Esophagus squamous epithelium (tissue), 5 donors: Measurements from ENCODE around the gene CD247. TPM values are rescaled to one million over a fixed set of nuclear protein-coding genes. Genes with fewer than 3 reads are reported as not detected.

Source experiments
- DNase-seq: peaks from one replicate; lab custom pipeline; 2025; lab: John Stamatoyannopoulos, UW
- H3K27ac ChIP-seq, 4 donors: fragments of 200-600 bp; sonication (generic); one replicate each; pipeline ENCODE4 v1.5.1; 2016 to 2019; ENCODE audit warnings: mild to moderate bottlenecking in 1 of 4
- H3K27me3 ChIP-seq, 4 donors: fragments of 200-600 bp; sonication (generic); 1 replicate in 3 of 4; 2 replicates in 1 of 4; pipeline versions ENCODE4 v1.5.1 to v1.6.0; 2017 to 2021; ENCODE audit warnings: antibody characterized with exemption in 1 of 4
- H3K36me3 ChIP-seq, 3 donors: fragments of 200-600 bp; sonication (generic); one replicate each; pipeline ENCODE4 v1.5.1; 2016 to 2019
- H3K4me1 ChIP-seq, 3 donors: fragments of 200-600 bp; sonication (generic); one replicate each; pipeline ENCODE4 v1.5.1; 2017 to 2019
- H3K4me3 ChIP-seq, 4 donors: fragments of 200-600 bp; sonication (generic); 1 replicate in 3 of 4; 2 replicates in 1 of 4; pipeline ENCODE4 v1.5.1; 2016 to 2019; ENCODE audit warnings: mild to moderate bottlenecking in 2 of 4, moderate library complexity in 1 of 4
- H3K9me3 ChIP-seq, 3 donors: fragments of 200-600 bp; sonication (generic); one replicate each; pipeline ENCODE4 v1.5.1; 2016 to 2019
- POLR2A ChIP-seq, 4 donors: fragments of 450-650 bp; IDR thresholded peaks; one replicate each; pipeline ENCODE4 v1.6.1; 2017; ENCODE audit warnings: antibody characterized with exemption in 4 of 4, mild to moderate bottlenecking in 4 of 4, moderate library complexity in 3 of 4
- WGBS, 2 donors: methylation state at CpG; one replicate each; pipeline ENCODE4 v1.1.5; 2018; 5-methylcytosine and 5-hydroxymethylcytosine counted together
- intact Hi-C: fragments of 100-400 bp; cut with DNase I; formaldehyde crosslinking; loops from one replicate; pipeline ENCODE4 v1.15.0; 2022
- total RNA-seq, 4 donors: library from RNA; depleted of rRNA; stranded (reverse); fragments of >200 nt; gene quantifications; one replicate each; pipeline ENCODE4 v1.1.0, GENCODE V29; 2016
- TF ChIP-seq, protein P1 (sequence below), 6 experiments: fragments of 450-650 bp in 4 of 6; fragments of 200-600 bp in 2 of 6; sonication (generic) in 2 of 6; IDR thresholded peaks; one replicate each; pipeline ENCODE4 v1.5.1; 2016 to 2019; ENCODE audit warnings: antibody characterized with exemption in 6 of 6, mild to moderate bottlenecking in 4 of 6, moderate library complexity in 4 of 6
- donor health status: DM: yes; HTN: yes; CAD: no.

The CD247 gene
- total RNA-seq, 4 donors from 2014 or later: 0.68 to 3.5 (median 3.1) TPM

- TF ChIP-seq, protein P1, sequence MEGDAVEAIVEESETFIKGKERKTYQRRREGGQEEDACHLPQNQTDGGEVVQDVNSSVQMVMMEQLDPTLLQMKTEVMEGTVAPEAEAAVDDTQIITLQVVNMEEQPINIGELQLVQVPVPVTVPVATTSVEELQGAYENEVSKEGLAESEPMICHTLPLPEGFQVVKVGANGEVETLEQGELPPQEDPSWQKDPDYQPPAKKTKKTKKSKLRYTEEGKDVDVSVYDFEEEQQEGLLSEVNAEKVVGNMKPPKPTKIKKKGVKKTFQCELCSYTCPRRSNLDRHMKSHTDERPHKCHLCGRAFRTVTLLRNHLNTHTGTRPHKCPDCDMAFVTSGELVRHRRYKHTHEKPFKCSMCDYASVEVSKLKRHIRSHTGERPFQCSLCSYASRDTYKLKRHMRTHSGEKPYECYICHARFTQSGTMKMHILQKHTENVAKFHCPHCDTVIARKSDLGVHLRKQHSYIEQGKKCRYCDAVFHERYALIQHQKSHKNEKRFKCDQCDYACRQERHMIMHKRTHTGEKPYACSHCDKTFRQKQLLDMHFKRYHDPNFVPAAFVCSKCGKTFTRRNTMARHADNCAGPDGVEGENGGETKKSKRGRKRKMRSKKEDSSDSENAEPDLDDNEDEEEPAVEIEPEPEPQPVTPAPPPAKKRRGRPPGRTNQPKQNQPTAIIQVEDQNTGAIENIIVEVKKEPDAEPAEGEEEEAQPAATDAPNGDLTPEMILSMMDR (IDR thresholded peaks at IDR 0.05): no peak
- TF ChIP-seq POLR2A (IDR thresholded peaks at IDR 0.05): no peak
- DNase-seq: no peak
- Histone ChIP-seq H3K9me3 (no peaks in the 10 kb centered on the region), H3K27ac (no peak overlapping the region), H3K4me1 (no peaks in the 10 kb centered on the region), H3K36me3 (no peaks in the 10 kb centered on the region), H3K27me3 (peaks cover 0 to 9% (median 0%) of the 10 kb centered on the region in 4 donors), H3K4me3 (no peak overlapping the region)
- WGBS, 2 donors: 41 to 61% methylated on average over 7 of the region's 7 CpGs
- intact Hi-C loops: no loop called here
These were observed 6.2 kb downstream of the CD247 start for GRCh38 chr1:167512046-167512654.

- Histone ChIP-seq H3K4me3 (no peak overlapping the region), H3K27me3 (peaks cover 0 to 9% (median 0%) of the 10 kb centered on the region in 4 donors), H3K27ac (no peak overlapping the region), H3K9me3 (no peaks in the 10 kb centered on the region), H3K4me1 (no peaks in the 10 kb centered on the region), H3K36me3 (no peaks in the 10 kb centered on the region)
- 81 to 87% methylated on average over 11 of the region's 11 CpGs for WGBS, 2 donors
- no peak for DNase-seq
- intact Hi-C loops: no loop called here
- TF ChIP-seq, protein P1 (IDR thresholded peaks at IDR 0.05): no peak
- TF ChIP-seq POLR2A (IDR thresholded peaks at IDR 0.05): no peak
These were observed 6.8 kb downstream of the CD247 start for GRCh38 chr1:167511374-167511986.

DNA sequence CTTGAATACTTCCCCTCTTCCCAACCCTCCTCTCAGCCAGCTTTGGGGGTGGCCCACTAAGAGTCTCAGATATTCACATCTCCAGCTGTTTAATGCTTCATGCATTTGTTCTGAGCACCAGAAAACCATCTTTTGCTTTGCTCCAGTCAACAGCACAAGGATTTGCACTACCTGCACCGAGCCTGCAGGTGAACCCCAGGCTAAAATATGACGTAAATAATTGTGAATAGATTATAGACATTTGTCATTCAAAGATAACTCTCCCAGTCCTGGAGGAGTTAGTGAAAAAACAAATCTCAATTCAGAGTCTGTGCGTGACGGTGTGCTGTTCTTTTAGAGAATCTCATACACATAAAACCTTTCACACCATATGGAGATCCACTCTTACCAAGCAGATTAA, 7.4 kb downstream of the CD247 start:
- no peak for DNase-seq
- no peak for TF ChIP-seq POLR2A (IDR thresholded peaks at IDR 0.05)
- TF ChIP-seq, protein P1 (IDR thresholded peaks at IDR 0.05): no peak
- no peaks in the 10 kb centered on the region for H3K4me1 ChIP-seq
- WGBS, 2 donors: 67 to 71% methylated on average over 4 of the region's 4 CpGs
- peaks cover 0 to 8% (median 0%) of the 10 kb centered on the region in 4 donors for H3K27me3 ChIP-seq
- no peaks in the 10 kb centered on the region for H3K36me3 ChIP-seq
- H3K27ac ChIP-seq: no peak overlapping the region
- intact Hi-C loops: no loop called here
- no peaks in the 10 kb centered on the region for H3K9me3 ChIP-seq
- no peak overlapping the region for H3K4me3 ChIP-seq

- intact Hi-C loops: no loop called here
- no peaks in the 10 kb centered on the region for H3K36me3 ChIP-seq
- WGBS, 2 donors: 40 to 66% methylated on average over 1 to 3 of the region's 3 CpGs
- no peak for TF ChIP-seq POLR2A (IDR thresholded peaks at IDR 0.05)
- TF ChIP-seq, protein P1 (IDR thresholded peaks at IDR 0.05): no peak
- no peaks in the 10 kb centered on the region for H3K9me3 ChIP-seq
- no peak overlapping the region for H3K4me3 ChIP-seq
- H3K27ac ChIP-seq: no peak overlapping the region
- H3K4me1 ChIP-seq: no peaks in the 10 kb centered on the region
- DNase-seq: no peak
- H3K27me3 ChIP-seq: peaks cover 0 to 6% (median 0%) of the 10 kb centered on the region in 4 donors
These were observed 8.1 kb downstream of the CD247 start for GRCh38 chr1:167510244-167510643.

DNA sequence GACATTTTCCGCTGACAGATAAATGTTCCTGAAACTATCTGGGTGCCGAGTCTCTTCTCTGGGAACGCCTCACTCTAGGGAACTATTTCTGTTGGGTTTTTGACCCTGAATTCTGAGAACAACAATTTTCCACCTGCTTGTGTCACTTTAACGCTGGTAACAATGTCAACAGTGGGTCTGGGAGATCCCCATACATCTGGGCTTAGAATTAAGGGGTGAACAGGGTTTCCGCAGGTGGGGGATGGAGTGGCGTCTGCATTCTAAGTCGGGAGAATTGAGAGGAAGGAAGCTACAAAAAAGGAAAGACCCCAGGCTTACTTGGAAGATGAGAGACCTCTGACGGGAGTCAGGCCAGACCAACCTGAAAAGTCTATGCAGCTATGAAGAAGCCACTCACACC, 8.7 kb downstream of the CD247 start:
- 78 to 84% methylated on average over 7 to 8 of the region's 8 CpGs for WGBS, 2 donors

More for the DNA sequence above, 8.7 kb downstream of the CD247 start:
- intact Hi-C loops: no loop called here
- no peaks in the 10 kb centered on the region for H3K36me3 ChIP-seq
- H3K27me3 ChIP-seq: peaks cover 0 to 8% (median 0%) of the 10 kb centered on the region in 4 donors
- no peak overlapping the region for H3K27ac ChIP-seq
- no peaks in the 10 kb centered on the region for H3K9me3 ChIP-seq
- DNase-seq: no peak
- H3K4me3 ChIP-seq: no peak overlapping the region
- no peaks in the 10 kb centered on the region for H3K4me1 ChIP-seq
- TF ChIP-seq POLR2A (IDR thresholded peaks at IDR 0.05): no peak
- TF ChIP-seq, protein P1 (IDR thresholded peaks at IDR 0.05): no peak
